Measurements from ENCODE around the gene GGCT.

Gene GGCT

GRCh38 chr7:30479202-30480120, 25.2 kb downstream of the GGCT start:
- no peaks in the 10 kb centered on the region for H3K9me3 ChIP-seq (ENCODE audit: control insufficient read depth, low read length)
- H3K4me3 ChIP-seq (ENCODE audit: insufficient read depth, low read depth, low read length) = peak overlapping the region; percentile 67
- no peaks in the 10 kb centered on the region for H3K36me3 ChIP-seq (ENCODE audit: control insufficient read depth, insufficient read depth, low read length)
- 90 to 92% methylated on average over 14 of the region's 14 CpGs for WGBS, 2 experiments
- peaks cover 13% of the 10 kb centered on the region for H3K27me3 ChIP-seq (ENCODE audit: control insufficient read depth, insufficient read depth, low read length, poor library complexity, severe bottlenecking)
- H3K27ac ChIP-seq (ENCODE audit: insufficient read depth, low read depth, low read length, poor library complexity, severe bottlenecking) = no peak overlapping the region
- no peaks in the 10 kb centered on the region for H3K4me1 ChIP-seq (ENCODE audit: control insufficient read depth, insufficient read depth, low read length)

DNA sequence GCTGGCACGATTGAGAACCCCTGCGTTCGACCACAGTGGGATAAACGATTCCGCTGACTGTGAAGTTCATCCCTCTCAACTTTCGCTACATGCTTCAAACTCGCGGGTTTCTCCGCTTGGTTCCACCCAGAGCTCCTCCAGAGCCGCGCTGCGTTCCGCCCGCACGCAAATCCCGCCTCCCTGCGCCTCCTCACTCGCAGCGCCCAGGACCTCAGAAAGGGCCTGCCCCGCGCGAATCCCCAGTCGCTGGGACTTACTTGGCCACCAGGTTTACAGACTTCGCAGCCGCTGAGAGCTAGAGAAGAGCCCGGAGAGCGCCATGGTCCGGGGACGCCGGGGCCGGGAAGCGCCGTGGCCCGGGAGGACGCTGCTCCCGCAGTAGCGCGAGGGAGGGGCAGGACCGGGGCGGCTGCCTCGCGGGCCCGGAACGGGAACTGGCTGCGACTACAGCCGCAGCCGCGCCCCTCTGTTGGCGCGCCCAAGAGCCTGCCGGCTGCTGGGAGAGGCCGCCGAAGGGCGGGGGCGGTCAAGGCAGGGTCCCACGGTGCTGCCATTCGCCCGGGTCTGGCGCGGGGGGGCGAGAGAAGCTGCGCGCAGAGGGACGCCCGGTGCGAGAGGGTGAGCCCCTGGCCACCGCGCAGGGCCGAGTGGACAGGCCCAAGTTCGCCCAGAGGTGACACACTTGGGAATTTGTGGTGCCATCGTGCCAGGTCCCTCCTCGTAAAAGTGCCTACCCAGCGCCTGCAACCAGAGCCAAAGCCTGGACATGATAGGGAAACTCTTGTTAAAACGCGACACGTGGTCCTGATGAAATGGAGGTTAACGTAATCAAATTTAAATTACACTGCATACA, 26.1 kb downstream of the GGCT start, which contains the start of gene NOD1:
Gene NOD1, minus strand, starts transcription at position 436 of the 853 bp plus-strand sequence. CDS start 21,863 bp downstream, outside the sequence.
- H3K9me3 ChIP-seq (ENCODE audit: control insufficient read depth, low read length) = no peaks in the 10 kb centered on the region
- WGBS, 2 experiments = 3 to 4% methylated on average over 76 to 77 of the region's 77 CpGs
- H3K36me3 ChIP-seq (ENCODE audit: control insufficient read depth, insufficient read depth, low read length) = no peaks in the 10 kb centered on the region
- peak within 1 kb of the TSS; percentile 67 for H3K4me3 ChIP-seq (ENCODE audit: insufficient read depth, low read depth, low read length)
- H3K27ac ChIP-seq (ENCODE audit: insufficient read depth, low read depth, low read length, poor library complexity, severe bottlenecking) = no peak within 1 kb of the TSS
- H3K27me3 ChIP-seq (ENCODE audit: control insufficient read depth, insufficient read depth, low read length, poor library complexity, severe bottlenecking) = peaks cover 13% of the 10 kb centered on the region
- no peaks in the 10 kb centered on the region for H3K4me1 ChIP-seq (ENCODE audit: control insufficient read depth, insufficient read depth, low read length)

GRCh38 chr7:30476459-30477145, 28.0 kb downstream of the GGCT start:
- Histone ChIP-seq H3K36me3 (ENCODE audit: control insufficient read depth, insufficient read depth, low read length) (no peaks in the 10 kb centered on the region), H3K4me1 (ENCODE audit: control insufficient read depth, insufficient read depth, low read length) (peaks cover 7% of the 10 kb centered on the region), H3K27ac (ENCODE audit: insufficient read depth, low read depth, low read length, poor library complexity, severe bottlenecking) (no peak overlapping the region), H3K27me3 (ENCODE audit: control insufficient read depth, insufficient read depth, low read length, poor library complexity, severe bottlenecking) (peaks cover 13% of the 10 kb centered on the region), H3K4me3 (ENCODE audit: insufficient read depth, low read depth, low read length) (no peak overlapping the region), H3K9me3 (ENCODE audit: control insufficient read depth, low read length) (no peaks in the 10 kb centered on the region)
- WGBS, 2 experiments = 94% methylated on average over 10 of the region's 10 CpGs

- H3K27ac ChIP-seq (ENCODE audit: insufficient read depth, low read depth, low read length, poor library complexity, severe bottlenecking) = no peak overlapping the region
- peaks cover 12% of the 10 kb centered on the region for H3K4me1 ChIP-seq (ENCODE audit: control insufficient read depth, insufficient read depth, low read length)
- H3K4me3 ChIP-seq (ENCODE audit: insufficient read depth, low read depth, low read length) = no peak overlapping the region
- H3K27me3 ChIP-seq (ENCODE audit: control insufficient read depth, insufficient read depth, low read length, poor library complexity, severe bottlenecking) = peaks cover 13% of the 10 kb centered on the region
- no peaks in the 10 kb centered on the region for H3K36me3 ChIP-seq (ENCODE audit: control insufficient read depth, insufficient read depth, low read length)
- 92% methylated on average over 6 of the region's 6 CpGs for WGBS, 2 experiments
- H3K9me3 ChIP-seq (ENCODE audit: control insufficient read depth, low read length) = no peaks in the 10 kb centered on the region
These were observed 29.0 kb downstream of the GGCT start for GRCh38 chr7:30475580-30475979.

- H3K9me3 ChIP-seq (ENCODE audit: control insufficient read depth, low read length) = no peaks in the 10 kb centered on the region
- H3K27ac ChIP-seq (ENCODE audit: insufficient read depth, low read depth, low read length, poor library complexity, severe bottlenecking) = no peak overlapping the region
- H3K4me3 ChIP-seq (ENCODE audit: insufficient read depth, low read depth, low read length) = no peak overlapping the region
- H3K4me1 ChIP-seq (ENCODE audit: control insufficient read depth, insufficient read depth, low read length) = peaks cover 12% of the 10 kb centered on the region
- H3K36me3 ChIP-seq (ENCODE audit: control insufficient read depth, insufficient read depth, low read length) = no peaks in the 10 kb centered on the region
- peaks cover 13% of the 10 kb centered on the region for H3K27me3 ChIP-seq (ENCODE audit: control insufficient read depth, insufficient read depth, low read length, poor library complexity, severe bottlenecking)
- WGBS, 2 experiments = 91 to 93% methylated on average over 2 of the region's 2 CpGs
These were observed 29.7 kb downstream of the GGCT start for GRCh38 chr7:30474893-30475292.

DNA sequence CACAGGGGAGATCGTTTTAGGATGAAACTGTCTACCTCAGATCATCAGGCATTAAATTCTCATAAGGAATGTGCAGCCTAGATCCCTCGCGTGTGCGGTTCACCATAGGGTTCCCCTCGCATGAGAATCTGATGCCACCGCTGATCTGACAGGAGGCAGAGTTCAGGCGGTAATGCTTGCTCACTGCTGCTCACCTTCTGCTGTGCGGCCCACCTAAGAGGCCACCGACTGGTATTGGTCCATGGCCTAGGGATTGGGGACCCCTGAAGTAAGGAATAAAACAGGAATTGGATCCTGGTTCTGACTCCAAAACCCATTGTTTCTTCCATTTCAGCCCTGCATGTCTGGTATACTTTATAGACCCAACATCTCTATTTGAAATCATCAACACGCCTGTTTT, 30.1 kb downstream of the GGCT start:
- Histone ChIP-seq H3K9me3 (ENCODE audit: control insufficient read depth, low read length) (no peaks in the 10 kb centered on the region), H3K4me1 (ENCODE audit: control insufficient read depth, insufficient read depth, low read length) (peaks cover 12% of the 10 kb centered on the region), H3K27me3 (ENCODE audit: control insufficient read depth, insufficient read depth, low read length, poor library complexity, severe bottlenecking) (peaks cover 12% of the 10 kb centered on the region), H3K36me3 (ENCODE audit: control insufficient read depth, insufficient read depth, low read length) (no peaks in the 10 kb centered on the region), H3K4me3 (ENCODE audit: insufficient read depth, low read depth, low read length) (no peak overlapping the region), H3K27ac (ENCODE audit: insufficient read depth, low read depth, low read length, poor library complexity, severe bottlenecking) (no peak overlapping the region)
- 94 to 95% methylated on average over 10 of the region's 10 CpGs for WGBS, 2 experiments

DNA sequence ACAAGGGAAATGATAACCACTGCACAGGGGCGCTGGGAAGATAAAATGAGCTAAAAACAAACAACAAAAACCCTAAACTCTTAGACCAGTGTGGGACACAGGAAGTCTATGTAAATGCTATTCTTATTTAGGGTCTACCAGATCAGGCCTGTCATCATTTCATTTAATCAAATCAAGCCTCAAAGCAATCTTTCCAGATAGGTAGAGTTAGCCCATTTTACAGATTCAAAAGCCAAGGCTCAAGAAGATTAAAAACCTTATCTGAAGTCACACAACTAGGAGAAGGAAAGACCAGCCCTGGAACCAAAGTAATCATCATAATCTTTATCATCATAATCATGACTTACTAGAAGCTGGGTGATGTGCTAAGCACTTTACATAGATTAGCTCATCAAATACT, 30.7 kb downstream of the GGCT start:
- WGBS, 2 experiments = 75 to 80% methylated on average over 1 of the region's 1 CpG
- no peak overlapping the region for H3K27ac ChIP-seq (ENCODE audit: insufficient read depth, low read depth, low read length, poor library complexity, severe bottlenecking)
- no peaks in the 10 kb centered on the region for H3K9me3 ChIP-seq (ENCODE audit: control insufficient read depth, low read length)
- peaks cover 6% of the 10 kb centered on the region for H3K27me3 ChIP-seq (ENCODE audit: control insufficient read depth, insufficient read depth, low read length, poor library complexity, severe bottlenecking)
- H3K4me3 ChIP-seq (ENCODE audit: insufficient read depth, low read depth, low read length) = no peak overlapping the region
- H3K36me3 ChIP-seq (ENCODE audit: control insufficient read depth, insufficient read depth, low read length) = no peaks in the 10 kb centered on the region
- H3K4me1 ChIP-seq (ENCODE audit: control insufficient read depth, insufficient read depth, low read length) = peaks cover 12% of the 10 kb centered on the region

- H3K9me3 ChIP-seq (ENCODE audit: control insufficient read depth, low read length) = no peaks in the 10 kb centered on the region
- H3K4me3 ChIP-seq (ENCODE audit: insufficient read depth, low read depth, low read length) = no peak overlapping the region
- no peaks in the 10 kb centered on the region for H3K36me3 ChIP-seq (ENCODE audit: control insufficient read depth, insufficient read depth, low read length)
- WGBS, 2 experiments = 69 to 90% methylated on average over 2 to 4 of the region's 4 CpGs
- no peak overlapping the region for H3K27ac ChIP-seq (ENCODE audit: insufficient read depth, low read depth, low read length, poor library complexity, severe bottlenecking)
- peaks cover 12% of the 10 kb centered on the region for H3K4me1 ChIP-seq (ENCODE audit: control insufficient read depth, insufficient read depth, low read length)
- H3K27me3 ChIP-seq (ENCODE audit: control insufficient read depth, insufficient read depth, low read length, poor library complexity, severe bottlenecking) = peaks cover 1% of the 10 kb centered on the region
These were observed 31.5 kb downstream of the GGCT start for GRCh38 chr7:30472784-30473775.

Measured in ectodermal cell (in vitro differentiated cells).